Hepatocyte (in vitro differentiated cells): Measurements from ENCODE around the gene ICA1.

Source experiments
- CTCF ChIP-seq: fragments of 200-600 bp; sonication (generic); IDR thresholded peaks from 2 replicates; pipeline ENCODE4 v1.5.1; 2016; ENCODE audit warnings: antibody characterized with exemption, mild to moderate bottlenecking; ENCODE audit not compliant: poor library complexity
- EZH2 ChIP-seq: fragments of 200-600 bp; sonication (generic); IDR thresholded peaks from 2 replicates; pipeline ENCODE4 v1.6.1; 2016; ENCODE audit warnings: antibody characterized with exemption, mild to moderate bottlenecking, borderline replicate concordance
- EZH2phosphoT487 ChIP-seq: fragments of 200-600 bp; sonication (generic); IDR thresholded peaks from one replicate; pipeline ENCODE4 v1.6.1; 2018; ENCODE audit warnings: antibody characterized with exemption, mild to moderate bottlenecking, low read depth, moderate library complexity; ENCODE audit not compliant: unreplicated experiment, severe bottlenecking

- TF ChIP-seq CTCF = no peak
- TF ChIP-seq EZH2 = no peak
- no peak for TF ChIP-seq EZH2phosphoT487
These were observed 35.5 kb downstream of the ICA1 start for GRCh38 chr7:8226501-8226900.
